Fibroblast of skin of left biceps (primary cell): Measurements from ENCODE around the gene F13A1.
"Not testable (repeated sequence)": the region's sequence is repeated elsewhere in the genome, so short reads cannot be mapped to it uniquely, and the experiment has no call there.

Experiments
- DNase-seq, 2 experiments: peaks; one replicate each; pipeline ENCODE4 v3.0.0-alpha.2; 2013; ENCODE audit warnings: low read depth in 2 of 2

The F13A1 gene

DNA sequence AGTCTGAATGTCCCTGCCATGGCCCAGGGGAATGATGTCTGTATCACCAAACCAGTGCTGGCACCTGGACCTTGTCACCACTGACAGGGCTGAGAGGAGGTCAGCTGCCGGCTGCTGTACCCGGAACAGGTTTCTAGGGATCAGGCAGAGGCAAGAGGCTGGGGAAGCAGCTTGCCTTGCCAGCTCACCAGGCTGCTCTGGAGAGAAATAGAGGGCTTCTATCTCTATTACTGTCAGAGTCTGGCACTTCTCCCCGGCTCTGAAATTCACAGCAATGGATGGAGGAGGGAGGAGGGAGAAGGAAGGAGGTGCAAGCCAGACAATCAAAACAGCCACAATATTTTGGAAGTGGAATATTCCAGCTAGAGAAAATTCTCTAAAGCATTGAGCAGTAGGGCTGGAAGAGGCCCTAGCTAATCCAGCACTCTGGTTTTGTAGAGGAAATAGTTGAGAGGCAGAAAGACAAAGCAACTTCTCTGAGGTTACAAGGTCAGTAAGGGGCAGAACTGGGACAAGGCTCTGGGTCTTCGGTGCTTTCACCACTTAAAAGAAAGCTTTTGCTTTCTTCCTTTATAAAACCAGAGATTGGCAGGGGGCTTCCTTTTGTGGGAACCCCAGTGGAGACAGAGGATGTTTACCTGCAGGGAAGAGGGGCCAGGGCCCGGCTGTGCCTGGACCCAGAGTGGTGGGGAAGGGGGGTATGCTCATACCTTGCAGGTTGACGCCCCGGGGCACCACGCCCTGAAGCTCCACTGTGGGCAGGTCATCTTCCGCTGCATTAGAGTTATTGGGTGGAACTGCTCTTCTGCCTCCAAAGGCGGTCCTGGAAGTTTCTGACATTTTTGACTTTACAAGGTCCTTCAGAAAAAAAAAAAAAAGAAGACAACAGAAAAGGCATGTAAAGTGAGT is 2.4 kb downstream of the F13A1 start:
- DNase-seq, result no peak

DNA sequence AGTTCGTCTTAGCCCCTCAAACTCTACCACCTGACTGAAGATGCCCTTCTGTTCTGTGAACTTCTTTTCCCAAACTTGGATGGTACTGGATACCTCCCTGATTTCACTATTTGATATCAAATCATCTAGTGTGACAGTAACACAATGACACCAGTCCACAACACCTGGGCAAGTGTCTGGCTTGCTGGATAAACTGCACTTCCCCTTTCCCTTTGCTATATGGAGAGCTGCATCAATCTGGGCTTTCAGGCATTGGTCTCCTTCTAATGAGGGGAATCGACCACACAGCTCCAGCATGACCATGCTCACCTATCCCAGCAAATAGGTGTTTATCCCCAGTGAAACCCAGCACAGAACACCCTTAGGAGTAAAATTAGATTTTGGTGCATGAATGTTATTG is 3.1 kb downstream of the F13A1 start:
- DNase-seq, result no peak

DNA sequence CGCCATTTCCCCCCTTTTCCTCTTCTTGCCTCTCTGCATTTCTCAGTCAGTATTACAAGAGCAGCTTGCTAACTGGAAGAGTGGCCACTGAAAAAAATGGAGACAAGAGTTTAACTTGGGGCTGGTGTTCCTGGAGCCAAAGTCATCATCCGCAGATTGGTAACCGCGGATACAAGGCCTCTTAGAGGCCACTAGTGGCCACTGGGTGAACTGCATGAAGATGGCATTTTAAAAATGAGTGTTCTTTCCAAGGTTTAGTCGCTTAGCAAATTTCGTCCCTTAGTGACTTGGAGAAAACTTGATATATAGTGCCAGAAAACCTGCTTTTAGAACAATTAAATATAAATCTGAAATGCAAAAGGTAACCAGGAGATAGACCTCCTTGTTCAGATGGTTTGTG is 4.8 kb downstream of the F13A1 start:
- DNase-seq, result no peak

DNA sequence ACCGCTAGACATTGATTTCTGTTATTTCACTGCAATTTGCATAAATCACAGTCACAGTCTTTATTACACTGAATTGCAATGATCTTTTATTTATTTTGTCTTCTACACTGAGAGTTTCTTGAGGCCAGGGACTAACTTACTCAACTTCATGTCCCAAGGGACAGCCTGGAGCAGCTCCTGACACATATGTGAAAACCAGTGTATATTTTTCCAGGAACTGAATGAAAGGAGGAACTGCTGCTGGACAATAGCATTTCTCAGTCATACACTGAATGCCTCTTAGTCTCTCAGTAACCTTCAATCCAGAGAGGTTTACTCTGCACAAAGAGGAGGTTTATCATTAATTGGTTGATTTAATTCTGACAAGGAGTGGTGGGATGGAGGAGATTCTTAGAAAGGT is 5.9 kb downstream of the F13A1 start:
- no peak for DNase-seq

DNA sequence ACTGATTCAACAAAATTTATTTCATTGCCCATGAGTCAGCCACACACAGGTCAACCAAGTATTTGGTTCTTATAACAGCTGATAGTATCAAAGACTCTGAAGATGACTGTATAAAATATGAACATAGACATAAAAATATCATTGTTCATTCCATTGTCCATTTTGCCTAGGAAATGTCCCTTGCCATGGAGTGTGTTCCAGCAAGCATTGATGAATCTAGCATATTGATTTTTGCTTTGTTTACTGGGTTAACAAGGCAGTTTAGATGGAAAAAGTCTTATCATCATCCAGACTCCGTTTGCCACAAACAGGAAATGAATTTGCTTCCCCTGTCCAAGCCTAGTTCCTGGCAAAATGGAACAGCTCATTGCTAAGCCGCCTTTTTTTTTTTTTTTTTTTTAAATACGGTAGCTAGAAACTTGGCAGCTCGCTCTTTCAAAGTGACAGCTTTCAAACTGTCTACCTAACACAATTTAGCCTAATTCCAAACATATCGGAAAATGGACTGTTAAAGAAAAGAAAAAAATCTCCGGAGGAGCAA is 7.5 kb downstream of the F13A1 start:
- DNase-seq, result no peak

DNA sequence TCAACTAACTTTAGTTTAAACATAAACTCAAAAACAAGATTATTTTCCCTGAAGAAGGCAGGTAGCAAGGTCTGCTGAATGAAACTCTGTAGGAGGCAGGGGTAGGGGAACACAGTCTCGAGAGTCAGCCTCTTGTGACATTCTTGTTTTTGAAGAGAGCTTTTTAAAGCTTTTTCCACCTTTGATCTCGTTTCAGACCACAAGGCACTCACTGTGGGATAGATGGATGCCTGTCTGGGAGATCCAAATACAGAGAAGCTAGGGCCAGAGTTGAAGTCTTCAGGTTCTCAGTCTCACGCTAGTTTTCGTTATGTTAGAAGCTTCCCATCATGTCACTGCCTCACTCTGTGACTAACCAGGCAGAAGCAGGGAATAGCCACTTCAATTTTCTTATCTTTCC is 14.9 kb downstream of the F13A1 start:
- DNase-seq, result no peak

DNA sequence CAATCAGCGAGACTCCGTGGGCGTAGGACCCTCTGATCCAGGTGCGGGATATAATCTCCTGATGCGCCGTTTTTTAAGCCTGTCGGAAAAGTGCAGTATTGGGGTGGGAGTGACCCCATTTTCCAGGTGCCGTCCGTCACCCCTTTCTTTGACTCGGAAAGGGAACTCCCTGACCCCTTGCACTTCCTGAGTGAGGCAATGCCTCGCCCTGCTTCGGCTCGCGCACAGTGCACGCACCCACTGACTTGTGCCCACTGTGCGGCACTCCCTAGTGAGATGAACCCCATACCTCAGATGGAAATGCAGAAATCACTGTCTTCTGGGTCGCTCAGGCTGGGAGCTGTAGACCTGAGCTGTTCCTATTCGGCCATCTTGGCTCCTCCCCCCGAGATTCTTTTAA is 20.1 kb downstream of the F13A1 start:
- DNase-seq, result not testable (repeated sequence)

DNA sequence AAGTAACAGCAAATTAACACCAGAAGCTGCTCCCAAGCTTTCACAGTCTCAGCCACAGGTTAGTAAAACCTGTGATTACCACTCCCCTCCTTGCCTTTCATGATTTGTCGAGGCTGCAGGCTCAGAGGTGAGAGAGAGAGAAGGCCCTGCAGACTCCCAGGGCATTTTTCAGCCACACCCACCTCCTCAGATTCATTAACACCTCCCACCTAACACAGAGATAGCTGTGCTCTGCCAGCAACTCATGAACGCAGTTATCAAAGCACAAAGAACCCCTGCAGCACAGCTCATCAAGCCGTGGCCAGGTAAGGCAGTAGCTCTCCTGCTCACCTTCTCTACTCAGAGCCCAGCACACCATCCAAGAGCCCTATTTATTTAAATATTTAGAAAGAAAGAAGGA is 27.1 kb downstream of the F13A1 start:
- no peak for DNase-seq

DNA sequence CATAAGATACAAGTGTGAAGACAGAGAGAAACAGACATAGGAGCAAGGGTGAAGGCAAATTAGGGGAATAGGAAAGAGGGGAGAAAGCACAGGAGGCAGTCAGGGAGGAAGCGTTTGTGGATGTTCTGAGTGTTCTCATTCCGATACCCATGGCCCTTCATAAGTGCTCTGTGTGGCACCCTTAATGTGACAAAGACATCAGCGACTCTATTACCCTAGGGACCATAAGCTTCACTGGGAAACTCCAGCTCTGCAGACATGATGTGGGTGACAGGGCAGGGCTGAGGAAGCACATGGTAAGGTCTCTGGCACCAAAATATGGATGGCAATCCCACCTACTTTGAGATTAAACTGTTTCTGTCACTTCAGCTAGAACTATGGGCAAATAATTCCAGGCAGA is 33.0 kb downstream of the F13A1 start:
- no peak for DNase-seq

DNA sequence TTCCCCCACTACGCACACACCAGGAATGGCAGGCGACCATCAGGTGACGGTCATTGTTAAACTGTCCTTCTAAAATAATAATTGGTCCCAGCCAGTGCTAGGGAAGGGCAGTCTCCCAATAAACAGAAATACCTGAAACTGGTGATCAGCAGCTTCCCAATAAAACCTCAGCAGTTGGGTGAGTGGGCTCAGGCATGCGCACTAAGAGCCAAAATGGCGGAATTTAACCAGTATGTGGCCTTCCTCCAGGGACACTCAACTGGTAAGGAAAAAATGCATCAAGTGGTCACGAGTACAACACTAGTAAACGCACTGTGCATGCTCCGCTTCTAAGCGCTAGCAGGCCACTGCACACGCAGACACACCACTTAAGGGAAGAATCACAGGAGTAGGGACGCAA is 34.8 kb downstream of the F13A1 start:
- DNase-seq, result no peak

DNA sequence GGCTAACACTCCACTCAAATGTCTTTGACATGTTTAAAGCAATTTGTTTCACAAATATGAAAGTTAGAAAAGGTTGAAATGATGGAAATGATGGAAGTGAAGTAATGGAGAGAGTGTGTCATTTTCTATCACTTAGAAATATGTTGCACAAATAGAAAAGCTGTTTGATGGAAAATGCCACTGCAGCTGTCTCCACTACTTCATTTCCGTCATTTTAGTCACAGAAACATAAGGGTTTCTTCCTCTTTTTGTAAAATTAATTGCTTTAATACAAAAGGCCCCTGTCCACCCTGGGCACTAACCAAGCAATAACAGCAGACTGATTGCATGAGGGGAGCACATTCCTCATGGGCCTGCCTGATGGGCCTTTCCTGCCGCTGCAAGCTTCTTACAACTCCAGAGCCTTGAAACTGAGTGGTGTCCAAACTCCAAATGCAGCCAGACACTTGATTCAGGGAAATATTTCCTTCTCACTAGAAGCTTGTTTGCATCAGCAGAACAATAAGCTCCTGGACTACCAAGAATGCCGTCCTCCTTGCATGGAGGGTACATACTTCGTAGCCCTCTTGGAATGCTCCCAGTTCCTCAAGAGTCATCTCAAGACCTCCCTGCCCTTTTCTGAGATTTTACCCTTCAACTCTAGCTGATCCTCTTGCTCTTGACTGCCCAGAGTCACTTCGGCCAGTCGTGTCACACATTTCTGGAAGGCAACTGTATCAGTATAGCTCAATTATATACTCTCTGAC is 36.1 kb downstream of the F13A1 start:
- DNase-seq, result no peak

DNA sequence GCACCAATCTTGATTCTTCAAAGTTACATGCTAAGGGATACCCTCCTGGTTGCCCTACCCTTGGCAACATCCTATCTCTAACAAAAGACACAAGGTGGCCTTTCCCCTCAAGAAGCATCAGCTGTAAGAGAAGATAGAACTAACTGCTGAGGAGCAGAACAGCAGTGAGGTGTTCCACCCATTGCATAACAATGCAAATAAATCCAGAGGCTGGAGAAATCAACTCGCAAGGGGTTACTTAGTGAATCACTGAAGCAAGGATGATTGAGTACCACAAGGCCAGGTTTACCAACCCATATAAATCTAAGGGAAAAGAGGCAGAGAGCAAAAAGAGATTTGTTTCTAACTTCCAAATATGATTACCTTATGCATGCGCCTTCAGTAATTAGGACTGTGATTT is 36.7 kb downstream of the F13A1 start:
- DNase-seq, result no peak

DNA sequence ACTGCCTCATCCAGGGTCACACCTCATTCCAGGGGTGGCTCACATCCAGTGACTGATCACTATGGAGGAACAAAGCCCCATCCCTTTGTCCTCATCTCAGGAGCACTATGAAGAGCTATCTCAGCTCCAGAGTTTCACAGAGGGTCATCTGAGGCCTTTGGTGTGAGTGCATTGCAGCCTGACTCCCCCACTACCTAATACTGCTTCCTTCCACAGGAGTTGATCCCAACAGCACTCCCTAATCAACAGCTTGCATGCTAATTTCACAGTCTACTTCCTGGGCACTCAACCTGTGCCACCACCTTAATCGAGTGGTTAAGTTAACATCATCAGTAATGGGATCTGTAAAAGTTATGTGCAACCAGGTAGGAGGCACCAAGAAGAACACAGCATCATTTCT is 37.7 kb downstream of the F13A1 start:
- no peak for DNase-seq

DNA sequence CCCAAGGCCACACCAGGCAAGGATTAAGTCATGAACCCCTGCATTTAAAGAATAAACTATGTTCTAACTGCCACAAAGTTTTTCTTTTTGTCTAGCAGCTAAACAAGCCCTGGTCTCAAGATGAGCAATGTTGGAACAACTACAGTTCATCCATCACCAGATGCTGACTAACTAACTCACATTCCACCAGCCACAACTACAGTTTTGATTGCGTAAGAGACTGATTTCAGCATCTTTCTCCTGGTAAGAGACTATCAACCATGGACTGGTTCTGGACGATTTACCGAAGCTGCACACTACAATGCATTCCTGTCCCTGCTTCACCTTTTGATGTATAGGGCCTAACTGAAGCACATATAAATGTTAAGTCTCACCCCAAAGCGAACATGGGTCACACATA is 43.0 kb downstream of the F13A1 start:
- DNase-seq, result peak; percentile 81 to 82

DNA sequence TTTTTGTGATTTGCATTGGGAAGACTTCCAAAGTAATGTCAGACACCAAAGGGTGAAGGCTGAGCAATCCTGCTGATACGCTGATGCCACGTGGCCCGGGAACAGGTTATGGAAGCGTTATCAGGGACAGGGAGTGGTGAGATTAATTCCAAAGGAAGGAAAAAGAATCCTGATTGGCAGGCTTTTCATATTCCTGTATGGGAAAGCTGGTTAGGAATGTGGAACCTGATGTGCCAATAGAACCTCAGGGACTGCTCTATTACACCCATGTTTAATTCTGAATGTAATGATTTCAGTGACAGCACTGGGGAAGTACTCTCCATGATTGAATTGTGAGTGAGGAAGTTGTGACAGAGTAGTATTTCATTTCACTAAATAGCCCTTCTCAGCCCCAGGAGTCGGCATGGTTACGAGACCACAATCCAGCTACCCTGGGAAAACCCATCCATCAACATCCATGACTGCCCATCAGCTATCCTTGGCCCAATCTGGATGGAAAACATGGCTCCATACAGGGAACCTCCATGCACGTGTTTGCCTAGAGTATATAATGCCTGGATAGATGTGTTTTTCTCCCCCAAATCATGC is 49.4 kb downstream of the F13A1 start:
- no peak for DNase-seq

DNA sequence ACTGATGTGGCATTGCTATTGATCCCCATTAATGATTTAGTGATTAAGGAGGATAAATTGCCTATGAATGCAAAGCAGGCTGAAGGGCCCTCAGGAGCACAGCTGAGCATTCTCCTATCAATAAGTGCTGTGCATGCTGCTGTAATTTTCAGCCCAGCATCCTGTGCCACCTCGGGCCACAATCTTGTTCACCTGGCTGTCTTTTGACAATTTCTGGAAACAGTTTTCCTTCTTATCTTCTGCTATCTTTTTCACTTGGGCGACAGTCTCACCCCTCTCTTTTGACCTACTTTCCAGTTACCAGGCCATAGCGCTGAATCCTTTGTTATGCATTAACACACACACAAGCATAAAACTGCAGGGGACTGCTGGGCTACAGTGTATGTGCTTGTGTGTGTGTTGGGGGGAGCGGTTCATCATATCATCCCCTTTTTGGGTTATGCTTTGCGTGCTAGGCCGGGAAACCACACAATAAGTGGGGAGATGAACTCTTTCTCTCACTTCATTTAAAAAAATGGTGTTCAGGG is 60.2 kb downstream of the F13A1 start:
- no peak for DNase-seq

DNA sequence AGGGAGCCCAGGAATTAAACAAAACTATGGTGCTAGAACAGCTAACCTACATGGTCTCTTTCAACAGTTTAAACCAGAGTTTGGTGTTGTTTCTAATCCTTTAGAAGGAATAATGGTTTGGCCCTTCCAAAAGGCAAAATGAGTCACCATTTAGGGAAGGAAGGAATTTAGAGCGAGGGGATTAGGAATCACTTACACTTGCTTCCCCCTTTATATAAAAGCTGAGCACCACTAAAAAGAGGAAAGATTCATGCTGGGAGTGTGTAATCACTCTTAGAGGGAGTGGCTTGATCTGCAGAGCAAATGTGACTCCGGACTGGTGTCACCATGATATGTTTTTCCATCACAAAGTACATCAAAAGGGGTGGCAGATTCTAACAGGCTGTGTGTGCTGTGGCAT is 63.6 kb downstream of the F13A1 start:
- DNase-seq, result no peak

DNA sequence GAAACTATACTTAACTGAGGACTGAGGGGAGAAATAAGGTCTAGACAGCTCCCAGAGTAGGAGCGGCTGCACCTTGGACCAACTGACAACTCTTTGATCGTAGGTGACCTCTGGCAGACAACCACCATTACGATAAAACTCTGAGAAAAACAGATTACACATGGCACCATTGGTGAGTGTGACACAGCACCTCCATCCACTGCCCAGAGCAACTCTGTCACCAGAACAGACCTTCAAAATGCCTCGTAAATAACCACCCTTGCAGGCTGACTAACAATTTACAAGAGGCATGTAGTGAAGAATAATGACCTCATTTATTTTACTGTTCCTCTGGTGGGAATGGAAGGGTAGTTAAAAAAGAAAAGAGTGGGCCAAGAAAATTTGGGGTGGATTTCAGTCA is 64.2 kb downstream of the F13A1 start:
- DNase-seq, result no peak

DNA sequence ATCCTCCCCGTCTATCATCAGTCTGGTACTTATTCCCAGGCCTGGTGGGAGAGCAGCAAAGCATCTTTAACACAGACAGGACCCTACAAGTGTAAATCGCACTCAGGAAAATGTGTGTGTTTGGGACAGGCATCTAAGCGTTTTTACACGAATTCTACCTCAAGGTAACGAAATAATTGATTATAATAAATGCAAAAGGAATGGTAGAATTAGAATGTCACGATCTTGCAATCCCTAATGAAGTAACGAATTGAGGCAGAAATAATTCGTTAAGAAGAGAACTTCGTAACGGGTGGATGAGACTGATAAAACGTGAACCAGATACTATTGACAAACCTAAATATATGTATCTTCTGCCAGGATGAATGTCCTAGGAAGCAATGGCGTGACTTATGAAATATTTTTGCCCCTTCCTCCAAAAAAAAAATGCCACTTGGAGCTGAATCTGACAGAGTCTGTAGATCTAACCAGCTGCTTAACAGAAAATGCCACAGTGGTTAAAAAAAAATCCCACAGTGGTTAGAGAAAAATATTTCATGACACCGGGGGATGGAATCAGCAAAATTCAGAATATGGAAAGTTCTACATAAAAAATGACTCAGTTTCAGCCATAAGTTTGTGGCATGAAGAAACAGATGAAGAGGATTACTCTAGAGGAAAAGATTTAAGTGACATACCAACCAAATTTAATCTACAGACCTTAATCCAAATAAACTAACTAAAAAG is 68.7 kb downstream of the F13A1 start:
- peak in 1 of 2 experiments; percentile 28 for DNase-seq

DNA sequence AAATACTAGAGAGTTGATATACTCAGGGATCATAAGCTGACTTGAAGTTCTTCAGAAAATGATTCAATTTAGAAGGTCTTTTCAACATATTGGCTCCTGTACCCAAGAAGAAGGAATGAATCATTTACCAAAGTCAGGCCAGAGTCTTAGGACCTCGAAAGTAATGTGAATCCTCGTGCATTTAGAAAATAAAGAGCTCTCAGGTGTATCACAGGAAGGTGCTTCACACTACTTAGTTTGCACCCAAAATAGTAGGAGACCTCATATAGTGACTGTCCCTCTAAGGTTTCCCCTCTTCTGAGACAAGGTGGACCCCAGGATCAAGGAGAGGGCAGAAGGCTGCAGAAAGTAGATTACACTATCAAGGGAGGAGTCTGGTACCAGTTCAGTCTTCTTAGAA is 71.8 kb downstream of the F13A1 start:
- no peak for DNase-seq

DNA sequence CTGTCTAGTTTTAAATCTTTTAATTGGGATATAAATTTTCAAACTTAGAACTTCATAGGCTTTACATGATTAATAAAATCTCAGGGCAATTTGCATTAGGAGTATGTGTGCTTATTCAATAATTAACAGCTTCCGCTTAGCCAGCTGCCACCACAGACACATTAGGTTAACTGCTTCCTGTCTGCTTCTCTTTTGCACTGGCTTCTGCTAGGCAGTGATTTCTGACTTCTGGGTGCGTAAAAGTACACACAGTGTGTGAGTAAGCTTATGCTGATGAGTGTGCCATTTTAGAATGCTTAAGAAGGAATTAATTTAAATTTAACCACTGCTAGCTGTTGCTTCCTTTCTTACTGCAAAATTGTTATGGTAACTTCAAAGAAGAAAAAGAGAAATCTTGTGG is 73.9 kb downstream of the F13A1 start:
- DNase-seq, result peak; percentile 14 to 23

DNA sequence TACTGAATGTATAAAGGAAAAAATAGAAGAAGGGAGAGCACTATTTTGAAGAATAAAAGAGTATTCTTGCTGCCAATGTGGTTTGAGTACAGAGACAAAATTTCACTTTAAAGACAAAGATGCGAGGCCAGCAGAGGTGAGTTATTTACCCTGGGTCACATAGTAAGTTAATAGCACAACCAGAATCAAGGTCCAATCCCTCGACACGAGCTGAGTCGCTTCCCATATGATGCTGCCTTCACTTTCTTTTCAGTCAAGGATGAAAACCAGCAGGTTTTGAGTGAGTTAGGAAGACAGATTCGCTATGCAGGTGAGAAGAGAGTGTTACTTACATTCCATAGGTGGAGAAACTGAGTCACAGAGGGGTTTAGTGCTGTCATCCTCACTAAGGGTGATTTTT is 75.8 kb downstream of the F13A1 start:
- DNase-seq, result no peak
